K562 (cell line): ENCODE data around the gene TFAP2E. TPM values are rescaled to one million over a fixed set of nuclear protein-coding genes. Genes with fewer than 3 reads are reported as not detected.

Experiments used
- ATAC-seq: fragments of 200-7000 bp; cut with Tn5 transposase; 3 replicates; pipeline ENCODE4 v1.9.1; 2020; ENCODE audit warnings: moderate library complexity
- BruUV-seq: library from RNA; stranded (reverse); fragments of 400-500 nt; replicated peaks from 2 replicates; lab custom pipeline; 2021; lab: Mats Ljungman, UMichigan
- CTCF ChIA-PET: fragments of 300-600 bp; formaldehyde crosslinking; extraction: SDS; loops from one replicate; lab custom pipeline; 2021; ENCODE audit warnings: low intra/inter-chr PET ratio; lab: Yijun Ruan, JAX
- POLR2A ChIA-PET: fragments of 300-600, 350-650 bp; sonication (Branson Sonifier 250); formaldehyde crosslinking; extraction: SDS; loops from one replicate; lab custom pipeline; 2021; ENCODE audit warnings: antibody characterized with exemption, inconsistent platforms; lab: Yijun Ruan, JAX
- DNase-seq, 4 experiments: peaks; one replicate each; pipeline versions ENCODE4 v3.0.0 to v3.0.0-alpha.2; 2011 to 2018; ENCODE audit warnings: low spot score in 3 of 4, mixed read lengths in 3 of 4; ENCODE audit errors: extremely low read depth in 1 of 4
- FAIRE-seq: peaks from 2 replicates; lab custom pipeline; 2011; peaks lifted over from hg19 to GRCh38; lab: Jason Lieb, UNC
- H2AFZ ChIP-seq: 2 replicates; pipeline ENCODE4 v1.6.0; 2011; ENCODE audit warnings: low read depth, low read length, control low read depth, inconsistent platforms
- H3K27ac ChIP-seq: fragments of 200-600 bp; 3 replicates; pipeline ENCODE4 v1.8.0; 2011; ENCODE audit warnings: low read depth, mild to moderate bottlenecking, control low read depth, inconsistent platforms, low read length, moderate library complexity, mixed read lengths; ENCODE audit errors: extremely low read depth
- H3K27me3 ChIP-seq, 2 experiments: fragments of 300-600 bp in 1 of 2; 2 replicates in 1 of 2; 3 replicates in 1 of 2; pipeline versions ENCODE4 v1.6.0 to v1.8.0; 2011; ENCODE audit warnings: inconsistent platforms in 2 of 2, low read length in 2 of 2, mild to moderate bottlenecking in 1 of 2, mixed read lengths in 1 of 2, moderate library complexity in 1 of 2; ENCODE audit not compliant: control insufficient read depth in 2 of 2, insufficient read depth in 2 of 2
- H3K36me3 ChIP-seq: fragments of 300-600 bp; 3 replicates; pipeline ENCODE4 v1.8.0; 2011; ENCODE audit warnings: mild to moderate bottlenecking, low read length, inconsistent platforms; ENCODE audit not compliant: control insufficient read depth, insufficient read depth
- H3K4me1 ChIP-seq, 2 experiments: fragments of 200-600 bp in 1 of 2; replicated peaks in 1 of 2; 2 replicates in 1 of 2; 3 replicates in 1 of 2; pipeline versions ENCODE4 v1.5.1 to v1.8.0; 2011; ENCODE audit warnings: inconsistent platforms in 2 of 2, low read length in 2 of 2, mild to moderate bottlenecking in 1 of 2, mixed read lengths in 1 of 2, moderate library complexity in 1 of 2; ENCODE audit not compliant: control insufficient read depth in 2 of 2, insufficient read depth in 2 of 2
- H3K4me2 ChIP-seq: 2 replicates; pipeline ENCODE4 v1.6.1; 2011; ENCODE audit warnings: low read length, control low read depth, inconsistent platforms, mixed read lengths; ENCODE audit not compliant: insufficient read depth
- H3K4me3 ChIP-seq: fragments of 200-600 bp; sonication (generic), shearing (Covaris generic); 2 replicates; pipeline ENCODE4 v1.5.1; 2016; ENCODE audit warnings: control low read depth, inconsistent platforms
- H3K79me2 ChIP-seq: fragments of 200-600 bp; 3 replicates; pipeline ENCODE4 v1.8.0; 2011; ENCODE audit warnings: low read length, inconsistent platforms; ENCODE audit not compliant: control insufficient read depth, insufficient read depth
- H3K9ac ChIP-seq, 2 experiments: 2 replicates each; pipeline versions ENCODE4 v1.6.0 to v1.6.1; 2011; ENCODE audit warnings: low read depth in 2 of 2, low read length in 2 of 2, control low read depth in 1 of 2, inconsistent platforms in 1 of 2, mild to moderate bottlenecking in 1 of 2, mixed read lengths in 1 of 2; ENCODE audit not compliant: insufficient read depth in 1 of 2
- H3K9me1 ChIP-seq: one replicate; pipeline ENCODE4 v1.6.0; 2011; ENCODE audit warnings: inconsistent platforms, mild to moderate bottlenecking, low read length, moderate library complexity; ENCODE audit not compliant: control insufficient read depth, insufficient read depth
- H3K9me3 ChIP-seq: replicated peaks from 2 replicates; pipeline ENCODE4 v1.5.1; 2011; ENCODE audit warnings: low read depth, low read length, inconsistent platforms; ENCODE audit not compliant: control insufficient read depth, insufficient read depth
- H4K20me1 ChIP-seq: replicated peaks from 2 replicates; pipeline ENCODE4 v1.6.1; 2011; ENCODE audit warnings: low read length, inconsistent platforms, mixed read lengths; ENCODE audit not compliant: control insufficient read depth, insufficient read depth
- FOS ChIP-seq: IDR thresholded peaks from 3 replicates; pipeline ENCODE4 v1.6.1; 2011; ENCODE audit not compliant: insufficient read length; ENCODE audit errors: extremely low read depth
- HDAC1 ChIP-seq, 2 experiments: fragments of 450-650 bp; IDR thresholded peaks; 2 replicates each; pipeline ENCODE4 v1.6.1; 2016 to 2017; ENCODE audit warnings: inconsistent platforms in 1 of 2, mild to moderate bottlenecking in 1 of 2, moderate library complexity in 1 of 2
- KDM1A ChIP-seq, 2 experiments: fragments of 450-650 bp; IDR thresholded peaks; 2 replicates each; pipeline ENCODE4 v1.6.1; 2016; ENCODE audit warnings: mild to moderate bottlenecking in 2 of 2
- KLF6 ChIP-seq: fragments of 250-450 bp; sonication (Bioruptor Pico); IDR thresholded peaks from 2 replicates; pipeline ENCODE4 v1.4.0; 2020; ENCODE audit warnings: mild to moderate bottlenecking, moderate library complexity, borderline replicate concordance
- NFIC ChIP-seq: fragments of 450-650 bp; IDR thresholded peaks from 2 replicates; pipeline ENCODE4 v1.6.1; 2017; ENCODE audit warnings: mild to moderate bottlenecking, inconsistent platforms
- RBM39 ChIP-seq: fragments of 200-400 bp; formaldehyde crosslinking; optimal IDR thresholded peaks from 2 replicates; pipeline ENCODE3; 2018; ENCODE audit warnings: low read depth, low read length
- RCOR1 ChIP-seq, 2 experiments: IDR thresholded peaks; 2 replicates each; pipeline ENCODE4 v1.6.1; 2012; ENCODE audit warnings: low read depth in 2 of 2, low read length in 2 of 2, borderline replicate concordance in 1 of 2, improper control_type of control experiment in 1 of 2
- RUNX1 ChIP-seq: sonication (generic); IDR thresholded peaks from 2 replicates; pipeline ENCODE4 v1.6.1; 2016; ENCODE audit warnings: antibody characterized with exemption, low read depth
- TAF7 ChIP-seq: fragments of 450-650 bp; IDR thresholded peaks from 2 replicates; pipeline ENCODE4 v1.6.1; 2016; ENCODE audit warnings: missing genetic modification characterization, missing compliant biosample characterization
- ZNF785 ChIP-seq: fragments of 250-450 bp; sonication (Bioruptor Pico); IDR thresholded peaks from 2 replicates; pipeline ENCODE4 v1.4.0; 2020; ENCODE audit warnings: mild to moderate bottlenecking
- in situ Hi-C: fragments of 300-500 bp; cut with MboI; formaldehyde crosslinking; loops from 4 replicates; pipeline ENCODE4 v1.15.0; 2018; ENCODE audit warnings: inconsistent platforms, mixed read lengths
- intact Hi-C: fragments of 100-400 bp; cut with micrococcal nuclease; formaldehyde crosslinking; loops from 2 replicates; pipeline ENCODE4 v1.14.2; 2022
- polyA plus RNA-seq, 8 experiments: library from polyadenylated mRNA; depleted of rRNA in 4 of 8; stranded (reverse) in 5 of 8; unstranded in 3 of 8; fragments of >200 nt; fragmentation: Nextera tagmentation in 2 of 8; fragmentation: Illumina TruSeq in 1 of 8; extraction: Ambion mirVana in 2 of 8; extraction: Trizol in 1 of 8; gene quantifications; 2 replicates each; pipeline versions ENCODE4 v1.2.1 to v1.2.3, GENCODE V29; 2011 to 2014; ENCODE audit warnings: inconsistent platforms in 1 of 8, missing spikeins in 1 of 8
- total RNA-seq, 7 experiments: library from RNA; depleted of rRNA in 6 of 7; stranded (reverse); fragments of >200 nt in 6 of 7; fragmentation: Illumina TruSeq in 2 of 7; extraction: Trizol in 2 of 7; gene quantifications; 2 replicates each; pipeline versions ENCODE4 v1.2.1 to v1.2.3, GENCODE V29; 2011 to 2021; ENCODE audit warnings: low replicate concordance in 1 of 7
- TF ChIP-seq, protein P1 (sequence below), 2 experiments: fragments of 450-650 bp; formaldehyde crosslinking in 1 of 2; IDR thresholded peaks; 2 replicates each; pipeline versions ENCODE4 v1.4.0 to v1.6.1; 2014 to 2020; ENCODE audit warnings: mild to moderate bottlenecking in 2 of 2, borderline replicate concordance in 1 of 2, low read depth in 1 of 2
- TF ChIP-seq, protein P2 (sequence below): fragments of 150-350 bp; conservative IDR thresholded peaks from 2 replicates; pipeline ENCODE4 v1.6.1; 2014; ENCODE audit warnings: low read length

The TFAP2E gene
- total and polyA plus RNA-seq, 9 of the 15 experiments (the other 6 are each of a cell fraction or from before 2014, with no cell fraction given): 0.03 to 0.11 (median 0.07) TPM; not detected in 4

DNA sequence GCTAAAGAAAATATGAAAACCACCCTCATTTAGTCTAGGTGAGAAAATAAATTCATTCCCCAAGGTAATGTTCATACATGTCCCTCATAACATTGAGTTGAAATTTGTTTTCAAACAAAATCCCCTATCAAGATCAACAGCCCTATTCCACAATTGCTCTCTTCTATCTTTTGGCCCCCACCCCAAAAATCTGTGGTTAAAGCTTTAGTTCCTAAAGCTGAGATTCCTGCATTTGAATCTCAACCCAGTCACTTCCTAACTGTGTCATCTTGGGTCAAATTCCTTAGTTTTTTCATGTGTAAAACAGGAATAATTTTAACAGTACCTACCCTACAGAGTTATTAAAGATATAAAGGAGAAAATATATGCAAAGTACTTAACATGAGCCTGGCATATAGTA is 37.9 kb upstream of the TFAP2E start:
- H4K20me1 ChIP-seq: no peaks in the 10 kb centered on the region
- no peak overlapping the region for H2AFZ ChIP-seq
- BruUV-seq: no TSS peak
- peaks cover 0 to 4% of the 10 kb centered on the region in 2 experiments; a peak in 2 of 5 replicates for H3K4me1 ChIP-seq
- in situ Hi-C loops (no loop called here), intact Hi-C loops (no loop called here)
- H3K9ac ChIP-seq: no peak overlapping the region
- ATAC-seq (no peak), DNase-seq (no peak)
- no peaks in the 10 kb centered on the region for H3K27me3 ChIP-seq
- no peak overlapping the region for H3K4me2 ChIP-seq
- CTCF ChIA-PET: no interaction called here
- H3K36me3 ChIP-seq: peaks cover 40% of the 10 kb centered on the region
- no peak overlapping the region for H3K4me3 ChIP-seq
- H3K9me1 ChIP-seq: no peaks in the 10 kb centered on the region
- POLR2A ChIA-PET: no interaction called here
- H3K79me2 ChIP-seq: peaks cover 12% of the 10 kb centered on the region
- no peak overlapping the region for H3K27ac ChIP-seq
- H3K9me3 ChIP-seq: peaks cover 16% of the 10 kb centered on the region
- TF ChIP-seq RCOR1 (IDR thresholded peaks at IDR 0.05; ENCODE audit: borderline replicate concordance in 1 of 2, low read depth in 2 of 2, low read length in 2 of 2) (peak in 1 of 2 experiments; percentile 78; a peak in 2 of 4 replicates), KLF6 (CRISPR knock-in tag) (no peak), ZNF785 (CRISPR knock-in tag) (no peak), RBM39 (no peak), RUNX1 (no peak), NFIC (peak; percentile 31; the same call in 1 of the 2 replicates), TAF7 (tag) (no peak), KDM1A (IDR thresholded peaks at IDR 0.05) (peak; percentile 94 to 95), HDAC1 (IDR thresholded peaks at IDR 0.05) (peak in 1 of 2 experiments; percentile 39; a peak in 1 of 4 replicates), FOS (no peak)
- TF ChIP-seq, protein P1, sequence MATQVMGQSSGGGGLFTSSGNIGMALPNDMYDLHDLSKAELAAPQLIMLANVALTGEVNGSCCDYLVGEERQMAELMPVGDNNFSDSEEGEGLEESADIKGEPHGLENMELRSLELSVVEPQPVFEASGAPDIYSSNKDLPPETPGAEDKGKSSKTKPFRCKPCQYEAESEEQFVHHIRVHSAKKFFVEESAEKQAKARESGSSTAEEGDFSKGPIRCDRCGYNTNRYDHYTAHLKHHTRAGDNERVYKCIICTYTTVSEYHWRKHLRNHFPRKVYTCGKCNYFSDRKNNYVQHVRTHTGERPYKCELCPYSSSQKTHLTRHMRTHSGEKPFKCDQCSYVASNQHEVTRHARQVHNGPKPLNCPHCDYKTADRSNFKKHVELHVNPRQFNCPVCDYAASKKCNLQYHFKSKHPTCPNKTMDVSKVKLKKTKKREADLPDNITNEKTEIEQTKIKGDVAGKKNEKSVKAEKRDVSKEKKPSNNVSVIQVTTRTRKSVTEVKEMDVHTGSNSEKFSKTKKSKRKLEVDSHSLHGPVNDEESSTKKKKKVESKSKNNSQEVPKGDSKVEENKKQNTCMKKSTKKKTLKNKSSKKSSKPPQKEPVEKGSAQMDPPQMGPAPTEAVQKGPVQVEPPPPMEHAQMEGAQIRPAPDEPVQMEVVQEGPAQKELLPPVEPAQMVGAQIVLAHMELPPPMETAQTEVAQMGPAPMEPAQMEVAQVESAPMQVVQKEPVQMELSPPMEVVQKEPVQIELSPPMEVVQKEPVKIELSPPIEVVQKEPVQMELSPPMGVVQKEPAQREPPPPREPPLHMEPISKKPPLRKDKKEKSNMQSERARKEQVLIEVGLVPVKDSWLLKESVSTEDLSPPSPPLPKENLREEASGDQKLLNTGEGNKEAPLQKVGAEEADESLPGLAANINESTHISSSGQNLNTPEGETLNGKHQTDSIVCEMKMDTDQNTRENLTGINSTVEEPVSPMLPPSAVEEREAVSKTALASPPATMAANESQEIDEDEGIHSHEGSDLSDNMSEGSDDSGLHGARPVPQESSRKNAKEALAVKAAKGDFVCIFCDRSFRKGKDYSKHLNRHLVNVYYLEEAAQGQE (IDR thresholded peaks at IDR 0.05; ENCODE audit: borderline replicate concordance): no peak
- TF ChIP-seq, protein P1 (CRISPR knock-in tag; IDR thresholded peaks at IDR 0.05; ENCODE audit: low read depth): no peak
- TF ChIP-seq, protein P2, sequence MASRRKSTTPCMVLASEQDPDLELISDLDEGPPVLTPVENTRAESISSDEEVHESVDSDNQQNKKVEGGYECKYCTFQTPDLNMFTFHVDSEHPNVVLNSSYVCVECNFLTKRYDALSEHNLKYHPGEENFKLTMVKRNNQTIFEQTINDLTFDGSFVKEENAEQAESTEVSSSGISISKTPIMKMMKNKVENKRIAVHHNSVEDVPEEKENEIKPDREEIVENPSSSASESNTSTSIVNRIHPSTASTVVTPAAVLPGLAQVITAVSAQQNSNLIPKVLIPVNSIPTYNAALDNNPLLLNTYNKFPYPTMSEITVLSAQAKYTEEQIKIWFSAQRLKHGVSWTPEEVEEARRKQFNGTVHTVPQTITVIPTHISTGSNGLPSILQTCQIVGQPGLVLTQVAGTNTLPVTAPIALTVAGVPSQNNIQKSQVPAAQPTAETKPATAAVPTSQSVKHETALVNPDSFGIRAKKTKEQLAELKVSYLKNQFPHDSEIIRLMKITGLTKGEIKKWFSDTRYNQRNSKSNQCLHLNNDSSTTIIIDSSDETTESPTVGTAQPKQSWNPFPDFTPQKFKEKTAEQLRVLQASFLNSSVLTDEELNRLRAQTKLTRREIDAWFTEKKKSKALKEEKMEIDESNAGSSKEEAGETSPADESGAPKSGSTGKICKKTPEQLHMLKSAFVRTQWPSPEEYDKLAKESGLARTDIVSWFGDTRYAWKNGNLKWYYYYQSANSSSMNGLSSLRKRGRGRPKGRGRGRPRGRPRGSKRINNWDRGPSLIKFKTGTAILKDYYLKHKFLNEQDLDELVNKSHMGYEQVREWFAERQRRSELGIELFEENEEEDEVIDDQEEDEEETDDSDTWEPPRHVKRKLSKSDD: no peak
- TF ChIP-seq, all 486 proteins: peak for 4
- FAIRE-seq: no peak
